ENCODE measurements around the gene SEC14L6.

DNA sequence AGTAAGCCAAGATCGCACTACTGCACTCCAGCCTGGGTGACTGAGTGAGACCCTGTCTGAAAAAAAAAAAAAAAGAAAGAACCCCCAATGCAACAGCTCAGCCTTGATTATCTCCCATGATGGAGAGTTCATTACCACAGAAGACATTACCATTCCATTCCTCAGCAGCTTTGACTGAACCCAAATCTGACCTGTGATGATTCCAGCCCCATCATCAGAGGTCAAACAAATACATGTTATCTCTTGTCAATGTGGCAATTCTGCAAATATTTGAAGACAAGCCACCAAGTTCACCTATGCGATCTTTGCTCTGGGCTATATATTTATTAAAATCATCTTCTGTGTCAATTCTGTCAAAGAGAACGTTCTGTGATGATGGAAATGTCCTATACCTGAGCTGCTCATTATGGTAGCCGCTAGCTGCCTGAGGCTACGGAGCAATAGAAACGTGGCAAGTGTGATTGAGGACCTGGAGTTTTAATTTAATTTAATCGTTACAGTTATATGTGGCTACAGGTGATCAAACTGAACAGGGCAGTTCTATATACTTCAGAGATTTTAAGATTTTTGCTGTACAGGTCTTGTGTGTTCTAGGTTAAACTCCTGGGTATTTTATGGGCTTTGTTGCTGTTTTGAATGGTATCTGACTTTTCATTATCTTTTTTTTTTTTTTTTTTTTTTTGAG lies 48.9 kb downstream of the SEC14L6 start:
- TF ChIP-seq, protein P1, sequence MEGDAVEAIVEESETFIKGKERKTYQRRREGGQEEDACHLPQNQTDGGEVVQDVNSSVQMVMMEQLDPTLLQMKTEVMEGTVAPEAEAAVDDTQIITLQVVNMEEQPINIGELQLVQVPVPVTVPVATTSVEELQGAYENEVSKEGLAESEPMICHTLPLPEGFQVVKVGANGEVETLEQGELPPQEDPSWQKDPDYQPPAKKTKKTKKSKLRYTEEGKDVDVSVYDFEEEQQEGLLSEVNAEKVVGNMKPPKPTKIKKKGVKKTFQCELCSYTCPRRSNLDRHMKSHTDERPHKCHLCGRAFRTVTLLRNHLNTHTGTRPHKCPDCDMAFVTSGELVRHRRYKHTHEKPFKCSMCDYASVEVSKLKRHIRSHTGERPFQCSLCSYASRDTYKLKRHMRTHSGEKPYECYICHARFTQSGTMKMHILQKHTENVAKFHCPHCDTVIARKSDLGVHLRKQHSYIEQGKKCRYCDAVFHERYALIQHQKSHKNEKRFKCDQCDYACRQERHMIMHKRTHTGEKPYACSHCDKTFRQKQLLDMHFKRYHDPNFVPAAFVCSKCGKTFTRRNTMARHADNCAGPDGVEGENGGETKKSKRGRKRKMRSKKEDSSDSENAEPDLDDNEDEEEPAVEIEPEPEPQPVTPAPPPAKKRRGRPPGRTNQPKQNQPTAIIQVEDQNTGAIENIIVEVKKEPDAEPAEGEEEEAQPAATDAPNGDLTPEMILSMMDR (IDR thresholded peaks at IDR 0.05) = no peak
- no peak for TF ChIP-seq POLR2A (IDR thresholded peaks at IDR 0.05)

Measured in thyroid gland (tissue), 4 donors.